Stimulated activated CD4-positive, alpha-beta T cell treated with anti-CD3 and anti-CD28 coated beads, Interleukin-2, amount 100 ng/mL, for 24 hours (primary cell): ENCODE data around the gene DOHH.
A peak's percentile ranks its signal among the peaks of the same experiment; 100 is the strongest.

Experiments
- DNase-seq, 2 donors: peaks; one replicate each; pipeline ENCODE4 v3.0.0-alpha.2; 2020

DOHH gene

GRCh38 chr19:3477506-3477905 lies 23.0 kb downstream of the DOHH start:
- DNase-seq: no peak

GRCh38 chr19:3476830-3477229 lies 23.6 kb downstream of the DOHH start:
- no peak for DNase-seq

- DNase-seq: no peak
Measured at GRCh38 chr19:3475449-3475848, 25.0 kb downstream of the DOHH start.

GRCh38 chr19:3474614-3475013 lies 25.9 kb downstream of the DOHH start:
- no peak for DNase-seq

- DNase-seq: no peak
Measured at GRCh38 chr19:3474010-3474409, 26.5 kb downstream of the DOHH start.

- DNase-seq: peak; percentile 55 to 63
Measured at GRCh38 chr19:3471954-3472655, 28.4 kb downstream of the DOHH start.

GRCh38 chr19:3470500-3471128 lies 29.9 kb downstream of the DOHH start:
- DNase-seq: no peak

GRCh38 chr19:3469638-3470499 lies 30.6 kb downstream of the DOHH start:
- no peak for DNase-seq

GRCh38 chr19:3468211-3468610 lies 32.3 kb downstream of the DOHH start:
- DNase-seq: no peak

- no peak for DNase-seq
Measured at GRCh38 chr19:3467437-3468198, 32.9 kb downstream of the DOHH start.

- no peak for DNase-seq
Measured at GRCh38 chr19:3466635-3467034, 33.8 kb downstream of the DOHH start.

- no peak for DNase-seq
Measured at GRCh38 chr19:3465552-3465951, 34.9 kb downstream of the DOHH start.

GRCh38 chr19:3464587-3465235 lies 35.8 kb downstream of the DOHH start:
- no peak for DNase-seq

- DNase-seq: no peak
Measured at GRCh38 chr19:3463714-3464586, 36.5 kb downstream of the DOHH start.

GRCh38 chr19:3462991-3463713 lies 37.3 kb downstream of the DOHH start:
- no peak for DNase-seq

- DNase-seq: no peak
Measured at GRCh38 chr19:3459965-3460582, 40.4 kb downstream of the DOHH start.

- no peak for DNase-seq
Measured at GRCh38 chr19:3459089-3459881, 41.2 kb downstream of the DOHH start.

- DNase-seq: no peak
Measured at GRCh38 chr19:3458229-3459088, 42.0 kb downstream of the DOHH start.
